ENCODE data around the gene MBD2.

MBD2 gene

GRCh38 chr18:54254265-54254758 lies 29.8 kb upstream of the MBD2 start (continued):
- TF ChIP-seq ZNF362 (tag by site-specific recombination; IDR thresholded peaks at IDR 0.05) (no peak), ZNF366 (tag by site-specific recombination; conservative IDR thresholded peaks at IDR 0.05) (no peak), FEZF1 (tag by site-specific recombination; IDR thresholded peaks at IDR 0.05) (peak; percentile 43), ZIC2 (tag by site-specific recombination; IDR thresholded peaks at IDR 0.05) (no peak), AEBP2 (tag by site-specific recombination; IDR thresholded peaks at IDR 0.05; ENCODE audit: borderline replicate concordance) (no peak), ZNF16 (tag by site-specific recombination; IDR thresholded peaks at IDR 0.05; ENCODE audit: low read depth) (no peak), PRDM2 (tag by site-specific recombination; IDR thresholded peaks at IDR 0.05; ENCODE audit: borderline replicate concordance) (no peak), ZNF26 (tag by site-specific recombination; IDR thresholded peaks at IDR 0.05) (no peak), TCF7L2 (IDR thresholded peaks at IDR 0.05; ENCODE audit: borderline replicate concordance, low read depth, low read length) (peak; percentile 61), SP7 (tag by site-specific recombination; IDR thresholded peaks at IDR 0.05) (0 out of 2 replicates have a peak, but pooled peaks have one; percentile 34)

- POLR2A ChIA-PET: interaction anchor here (1.2 kb wide), 1 partner anchor 106 kb away, joined by 7 read pairs; the partner anchor contains the start of genes C18orf54 and STARD6
- H3K4me3 ChIP-seq (ENCODE audit: low read depth, low read length): no peak overlapping the region
- CTCF ChIA-PET: interaction anchor here (0.6 to 1.6 kb wide), 3 partner anchors 15 to 41 kb away, joined by 3 to 5 read pairs (median 3); no protein-coding TSS in a partner anchor
- TF ChIP-seq HIC1 (tag by site-specific recombination; IDR thresholded peaks at IDR 0.05): no peak
- no peak for TF ChIP-seq ZNF292 (tag by site-specific recombination; IDR thresholded peaks at IDR 0.05; ENCODE audit: borderline replicate concordance, low read depth)
- TF ChIP-seq ZNF114 (tag by site-specific recombination; IDR thresholded peaks at IDR 0.05): no peak
- TF ChIP-seq ZNF658 (tag by site-specific recombination; IDR thresholded peaks at IDR 0.05): no peak
- TF ChIP-seq ZNF610 (tag by site-specific recombination; IDR thresholded peaks at IDR 0.05; ENCODE audit: borderline replicate concordance): no peak
- TF ChIP-seq ZNF169 (tag by site-specific recombination; IDR thresholded peaks at IDR 0.05): no peak
- no peak for TF ChIP-seq KLF9 (tag by site-specific recombination; IDR thresholded peaks at IDR 0.05; ENCODE audit: low read depth)
- no peak for TF ChIP-seq ZBTB48 (tag by site-specific recombination; IDR thresholded peaks at IDR 0.05)
- no peak for TF ChIP-seq ZNF221 (tag by site-specific recombination; IDR thresholded peaks at IDR 0.05; ENCODE audit: borderline replicate concordance)
- TF ChIP-seq TRIM28 (IDR thresholded peaks at IDR 0.05; ENCODE audit: borderline replicate concordance, low read length): no peak
- TF ChIP-seq KLF17 (tag by site-specific recombination; IDR thresholded peaks at IDR 0.05): no peak
- TF ChIP-seq ZNF707 (tag by site-specific recombination; IDR thresholded peaks at IDR 0.05): no peak
Observed at GRCh38 chr18:54251606-54252390, 27.3 kb upstream of the MBD2 start.

More at GRCh38 chr18:54251606-54252390, 27.3 kb upstream of the MBD2 start:
- Histone ChIP-seq H3K27ac (ENCODE audit: extremely low read depth, low read depth, low read length) (no peak overlapping the region), H3K9me3 (ENCODE audit: control insufficient read depth, insufficient read depth, low read depth, low read length) (no peaks in the 10 kb centered on the region), H3K4me1 (ENCODE audit: control insufficient read depth, insufficient read depth, low read length) (peaks cover 18% of the 10 kb centered on the region), H3K36me3 (ENCODE audit: control insufficient read depth in 2 of 2, insufficient read depth in 1 of 2, low read length in 2 of 2) (no peaks in the 10 kb centered on the region)

Measured in HEK293 (cell line).